Subcutaneous adipose tissue (tissue), 4 donors: ENCODE measurements around the gene LHFPL5. TPM values are rescaled to one million over a fixed set of nuclear protein-coding genes. Genes with fewer than 3 reads are reported as not detected.

Experiments
- CTCF ChIP-seq: fragments of 450-650 bp; IDR thresholded peaks from one replicate; pipeline ENCODE4 v1.5.1; 2016; ENCODE audit warnings: low read depth, mild to moderate bottlenecking, control low read depth, antibody characterized with exemption, moderate library complexity
- total RNA-seq, 4 donors: library from RNA; depleted of rRNA; stranded (reverse); fragments of >200 nt; gene quantifications; one replicate each; pipeline ENCODE4 v1.1.0, GENCODE V29; 2016

The LHFPL5 gene
- total RNA-seq, 4 donors from 2014 or later: not detected

DNA sequence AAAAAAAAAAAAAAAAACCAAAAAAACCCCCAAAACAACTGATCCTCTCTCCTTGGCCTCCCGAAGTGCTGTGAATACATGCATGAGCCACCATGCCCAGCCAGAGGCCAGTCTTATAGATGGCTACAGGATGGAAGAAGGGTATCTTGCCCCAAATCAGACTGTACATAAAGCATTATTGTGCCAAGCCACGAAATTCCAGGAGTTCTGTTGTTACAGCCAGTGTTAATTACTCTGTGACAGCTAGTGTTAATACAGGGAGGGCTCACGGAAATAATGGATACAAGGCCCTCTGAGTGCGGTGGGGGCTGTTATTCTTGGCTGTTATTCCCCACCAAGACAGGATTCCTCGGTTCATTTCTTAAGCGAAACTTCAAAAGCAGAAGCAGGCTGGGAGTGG is 30.1 kb upstream of the LHFPL5 start:
- no peak for TF ChIP-seq CTCF

DNA sequence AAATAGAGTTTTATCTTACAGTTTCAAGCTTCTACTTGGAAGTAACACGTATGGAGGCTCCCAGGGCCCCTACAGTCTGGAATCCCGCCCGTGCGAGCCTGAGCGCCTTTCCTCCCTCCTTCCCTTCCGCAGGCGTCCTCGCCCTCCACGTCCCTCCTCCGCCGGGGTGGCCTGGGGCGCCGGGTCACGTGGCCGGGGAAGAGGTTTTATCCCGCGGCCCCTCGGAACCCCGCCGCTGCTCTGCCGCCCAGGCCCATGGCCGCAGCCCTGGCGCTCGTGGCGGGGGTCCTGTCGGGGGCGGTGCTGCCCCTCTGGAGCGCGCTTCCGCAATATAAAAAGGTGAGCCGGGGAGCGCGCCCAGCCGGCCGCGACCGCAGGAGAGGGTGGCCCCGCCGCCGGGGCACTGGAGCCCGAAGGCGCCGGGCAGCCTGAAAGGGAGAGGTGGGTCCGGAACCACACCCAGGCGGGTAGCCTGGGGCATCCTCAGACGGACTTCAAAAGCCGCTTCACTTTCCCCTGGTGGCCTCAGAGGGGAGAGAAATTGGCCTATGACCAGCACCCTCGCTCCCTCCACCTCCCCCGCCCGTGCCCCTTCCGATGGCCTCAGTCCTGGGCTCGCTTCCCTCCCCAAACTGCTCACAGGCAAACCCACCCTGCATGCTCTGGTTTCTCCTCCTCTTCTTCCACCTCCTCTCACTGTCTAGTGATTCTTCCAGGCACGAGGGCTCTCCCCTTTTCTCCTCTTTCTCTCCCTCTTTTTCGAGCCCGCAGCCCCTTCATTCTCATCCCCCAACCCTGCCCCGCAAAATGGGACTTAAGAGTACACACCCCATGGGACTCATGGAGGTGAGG is 28.6 kb upstream of the LHFPL5 start, which contains the start of gene CLPSL2:
Gene CLPSL2 (plus strand): TSS at position 235 of the 852 bp plus-strand sequence. CDS start 21 bp downstream, at position 256.
- no peak for TF ChIP-seq CTCF

GRCh38 chr6:35777356-35778102 is 27.6 kb upstream of the LHFPL5 start:
- TF ChIP-seq CTCF: no peak

- TF ChIP-seq CTCF: no peak
Observed at GRCh38 chr6:35778437-35778836, 26.7 kb upstream of the LHFPL5 start.

DNA sequence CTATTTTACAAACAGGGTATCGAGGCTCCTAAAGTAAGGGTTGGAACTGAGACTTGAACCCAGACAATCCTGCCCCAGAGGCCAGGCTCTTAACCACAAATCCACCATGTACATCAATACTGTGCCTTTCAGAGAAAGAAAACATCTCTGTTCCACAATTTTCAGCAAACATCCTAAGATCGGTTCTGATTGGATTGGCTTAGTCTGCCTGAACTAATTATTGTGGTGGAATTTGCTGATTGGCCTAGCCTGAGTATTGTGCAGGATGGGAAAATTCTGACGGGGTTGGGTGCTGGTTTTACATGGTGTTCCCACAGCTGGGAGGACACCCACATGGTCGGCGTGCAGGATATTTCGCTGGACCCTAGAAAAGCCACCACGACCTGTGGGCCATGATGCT is 24.4 kb upstream of the LHFPL5 start, which contains the start of gene CLPSL1:
Gene CLPSL1 (plus strand): TSS at position 301 of the 400 bp plus-strand sequence. CDS start 92 bp downstream, at position 393.
- no peak for TF ChIP-seq CTCF

GRCh38 chr6:35781290-35781689 is 23.9 kb upstream of the LHFPL5 start:
- TF ChIP-seq CTCF: no peak

- no peak for TF ChIP-seq CTCF
Observed at GRCh38 chr6:35782424-35782823, 22.7 kb upstream of the LHFPL5 start.
